ENCODE data around the gene IL22RA1. TPM values are rescaled to one million over a fixed set of nuclear protein-coding genes. Genes with fewer than 3 reads are reported as not detected.

IL22RA1 gene
- not detected for total RNA-seq

GRCh38 chr1:24142546-24143534 lies at the start of gene IL22RA1:
Gene IL22RA1, minus strand, starts transcription at chr1:24143140. Its CDS starts 58 bp downstream, at chr1:24143082.
- H3K4me1 Mint-ChIP-seq (ENCODE audit: low read depth) = no peaks in the 10 kb centered on the region
- H3K27me3 Mint-ChIP-seq = peaks cover 7% of the 10 kb centered on the region
- H3K4me3 Mint-ChIP-seq = no peak within 1 kb of the TSS
- intact Hi-C loops (cut with micrococcal nuclease) = no loop called here
- H3K9me3 Mint-ChIP-seq = no peaks in the 10 kb centered on the region
- no peaks in the 10 kb centered on the region for H3K36me3 Mint-ChIP-seq
- POLR2A ChIA-PET = no interaction called here
- no peak within 1 kb of the TSS for H3K27ac Mint-ChIP-seq
- DNase-seq = no peak
- CTCF ChIA-PET = interaction anchor here (1.1 to 3.6 kb wide), 2 partner anchors 8 to 57 kb away, joined by 3 to 16 read pairs; no protein-coding TSS in a partner anchor

GRCh38 chr1:24191860-24192259 lies 48.9 kb upstream of the IL22RA1 start:
- Mint-ChIP-seq H3K4me3 (no peak overlapping the region), H3K9me3 (peaks cover 5% of the 10 kb centered on the region), H3K4me1 (ENCODE audit: low read depth) (peaks cover 72% of the 10 kb centered on the region), H3K27me3 (peaks cover 2% of the 10 kb centered on the region), H3K27ac (peak overlapping the region; percentile 70), H3K36me3 (no peaks in the 10 kb centered on the region)
- peak; percentile 67 for DNase-seq
- ChIA-PET POLR2A (interaction anchor here (0.8 kb wide), 1 partner anchor 193 kb away, joined by 3 read pairs; no protein-coding TSS in a partner anchor), CTCF (interaction anchor here (0.6 to 9.2 kb wide), 6 partner anchors 8 to 323 kb away, joined by 3 to 100 read pairs (median 12); no protein-coding TSS in a partner anchor)
- intact Hi-C loops (cut with micrococcal nuclease) = loop anchor here (2.0 to 10.0 kb wide), 5 partner anchors 45 to 577 kb away; partner anchors contain the start of gene SRRM1

- H3K4me3 Mint-ChIP-seq = no peak overlapping the region
- H3K9me3 Mint-ChIP-seq = peaks cover 5% of the 10 kb centered on the region
- intact Hi-C loops (cut with micrococcal nuclease) = loop anchor here (5.0 to 10.0 kb wide), 4 partner anchors 46 to 576 kb away; partner anchors contain the start of gene SRRM1
- peaks cover 2% of the 10 kb centered on the region for H3K36me3 Mint-ChIP-seq
- peak overlapping the region; percentile 70 for H3K27ac Mint-ChIP-seq
- peaks cover 76% of the 10 kb centered on the region for H3K4me1 Mint-ChIP-seq (ENCODE audit: low read depth)
- H3K27me3 Mint-ChIP-seq = peaks cover 2% of the 10 kb centered on the region
- CTCF ChIA-PET = interaction anchor here (0.7 to 9.2 kb wide), 8 partner anchors 9 to 224 kb away, joined by 3 to 100 read pairs (median 10); partner anchors contain the start of gene NIPAL3
- POLR2A ChIA-PET = no interaction called here
- DNase-seq = no peak
Measured at GRCh38 chr1:24190983-24191461, 48.1 kb upstream of the IL22RA1 start.

GRCh38 chr1:24189528-24189927 lies 46.6 kb upstream of the IL22RA1 start:
- peaks cover 5% of the 10 kb centered on the region for H3K9me3 Mint-ChIP-seq
- no peak overlapping the region for H3K4me3 Mint-ChIP-seq
- intact Hi-C loops (cut with micrococcal nuclease) = loop anchor here (5.0 kb wide), 1 partner anchor 117 kb away; no protein-coding TSS in a partner anchor
- no peak overlapping the region for H3K27ac Mint-ChIP-seq
- ChIA-PET POLR2A (interaction anchor here (0.7 to 1.3 kb wide), 3 partner anchors 196 to 299 kb away, joined by 3 to 4 read pairs (median 3); no protein-coding TSS in a partner anchor), CTCF (interaction anchor here (1.1 to 9.2 kb wide), 7 partner anchors 10 to 226 kb away, joined by 3 to 100 read pairs (median 13); partner anchors contain the start of gene NIPAL3)
- peak; percentile 65 for DNase-seq
- H3K27me3 Mint-ChIP-seq = peaks cover 2% of the 10 kb centered on the region
- H3K36me3 Mint-ChIP-seq = peaks cover 2% of the 10 kb centered on the region
- peaks cover 63% of the 10 kb centered on the region for H3K4me1 Mint-ChIP-seq (ENCODE audit: low read depth)

- H3K27ac Mint-ChIP-seq = peak within 1 kb of the TSS; percentile 54
- H3K9me3 Mint-ChIP-seq = peaks cover 5% of the 10 kb centered on the region
- CTCF ChIA-PET = interaction anchor here (0.6 to 9.2 kb wide), 5 partner anchors 13 to 727 kb away, joined by 3 to 100 read pairs (median 29); no protein-coding TSS in a partner anchor
- peak within 1 kb of the TSS; percentile 80 for H3K4me3 Mint-ChIP-seq
- H3K36me3 Mint-ChIP-seq = peaks cover 2% of the 10 kb centered on the region
- H3K4me1 Mint-ChIP-seq (ENCODE audit: low read depth) = peaks cover 48% of the 10 kb centered on the region
- peak; percentile 91 for DNase-seq
- POLR2A ChIA-PET = interaction anchor here (0.9 to 1.8 kb wide), 3 partner anchors 37 to 354 kb away, joined by 3 to 6 read pairs (median 3); partner anchors contain the start of gene SRSF10
- intact Hi-C loops (cut with micrococcal nuclease) = loop anchor here (1.0 to 5.0 kb wide), 2 partner anchors 37 to 115 kb away; no protein-coding TSS in a partner anchor
- H3K27me3 Mint-ChIP-seq = peaks cover 2% of the 10 kb centered on the region
Measured at GRCh38 chr1:24186993-24187790, 44.3 kb upstream of the IL22RA1 start, which contains the start of gene IFNLR1. Gene IFNLR1, minus strand, starts transcription at chr1:24187289. Its CDS starts 41 bp downstream, at chr1:24187248.

- no peak overlapping the region for H3K27ac Mint-ChIP-seq
- H3K4me1 Mint-ChIP-seq (ENCODE audit: low read depth) = peaks cover 43% of the 10 kb centered on the region
- no peak for DNase-seq
- ChIA-PET POLR2A (interaction anchor here (1.8 kb wide), 1 partner anchor 36 kb away, joined by 6 read pairs; no protein-coding TSS in a partner anchor), CTCF (interaction anchor here (0.6 to 9.2 kb wide), 5 partner anchors 13 to 1265 kb away, joined by 3 to 100 read pairs (median 29); no protein-coding TSS in a partner anchor)
- peaks cover 2% of the 10 kb centered on the region for H3K27me3 Mint-ChIP-seq
- intact Hi-C loops (cut with micrococcal nuclease) = loop anchor here (5.0 kb wide), 1 partner anchor 114 kb away; no protein-coding TSS in a partner anchor
- H3K9me3 Mint-ChIP-seq = peaks cover 3% of the 10 kb centered on the region
- H3K4me3 Mint-ChIP-seq = peak overlapping the region; percentile 80
- H3K36me3 Mint-ChIP-seq = peaks cover 2% of the 10 kb centered on the region
Measured at GRCh38 chr1:24186711-24186992, 43.7 kb upstream of the IL22RA1 start.

GRCh38 chr1:24186031-24186710 lies 43.2 kb upstream of the IL22RA1 start:
- Mint-ChIP-seq H3K4me3 (peak overlapping the region; percentile 80), H3K36me3 (peaks cover 2% of the 10 kb centered on the region), H3K27me3 (peaks cover 2% of the 10 kb centered on the region), H3K4me1 (ENCODE audit: low read depth) (peaks cover 38% of the 10 kb centered on the region), H3K9me3 (no peaks in the 10 kb centered on the region), H3K27ac (peak overlapping the region; percentile 54)
- DNase-seq = no peak
- ChIA-PET POLR2A (interaction anchor here (1.8 kb wide), 1 partner anchor 36 kb away, joined by 6 read pairs; no protein-coding TSS in a partner anchor), CTCF (interaction anchor here (0.6 to 9.2 kb wide), 5 partner anchors 14 to 1265 kb away, joined by 3 to 100 read pairs (median 29); no protein-coding TSS in a partner anchor)
- intact Hi-C loops (cut with micrococcal nuclease) = loop anchor here (5.0 kb wide), 1 partner anchor 114 kb away; no protein-coding TSS in a partner anchor

- Mint-ChIP-seq H3K36me3 (peaks cover 2% of the 10 kb centered on the region), H3K4me3 (no peak overlapping the region), H3K4me1 (ENCODE audit: low read depth) (peaks cover 27% of the 10 kb centered on the region), H3K9me3 (no peaks in the 10 kb centered on the region), H3K27me3 (peaks cover 2% of the 10 kb centered on the region), H3K27ac (no peak overlapping the region)
- ChIA-PET POLR2A (interaction anchor here (0.7 kb wide), 1 partner anchor 230 kb away, joined by 3 read pairs; the partner anchor contains the start of gene NIPAL3), CTCF (interaction anchor here (0.6 to 9.2 kb wide), 4 partner anchors 15 to 233 kb away, joined by 3 to 100 read pairs (median 16); no protein-coding TSS in a partner anchor)
- DNase-seq = no peak
- intact Hi-C loops (cut with micrococcal nuclease) = loop anchor here (5.0 kb wide), 1 partner anchor 113 kb away; no protein-coding TSS in a partner anchor
Measured at GRCh38 chr1:24185076-24185475, 42.1 kb upstream of the IL22RA1 start.

GRCh38 chr1:24182061-24182460 lies 39.1 kb upstream of the IL22RA1 start:
- DNase-seq = no peak
- intact Hi-C loops (cut with micrococcal nuclease) = no loop called here
- Mint-ChIP-seq H3K4me1 (ENCODE audit: low read depth) (peaks cover 5% of the 10 kb centered on the region), H3K27me3 (no peaks in the 10 kb centered on the region), H3K9me3 (no peaks in the 10 kb centered on the region), H3K36me3 (peaks cover 2% of the 10 kb centered on the region), H3K4me3 (no peak overlapping the region), H3K27ac (no peak overlapping the region)
- ChIA-PET POLR2A (no interaction called here), CTCF (interaction anchor here (1.5 kb wide), 1 partner anchor 32 kb away, joined by 4 read pairs; no protein-coding TSS in a partner anchor)

GRCh38 chr1:24181619-24182018 lies 38.7 kb upstream of the IL22RA1 start:
- no peak overlapping the region for H3K27ac Mint-ChIP-seq
- CTCF ChIA-PET = interaction anchor here (1.2 kb wide), 1 partner anchor 210 kb away, joined by 3 read pairs; no protein-coding TSS in a partner anchor

More at GRCh38 chr1:24181619-24182018, 38.7 kb upstream of the IL22RA1 start:
- H3K4me3 Mint-ChIP-seq = no peak overlapping the region
- peaks cover 2% of the 10 kb centered on the region for H3K36me3 Mint-ChIP-seq
- H3K9me3 Mint-ChIP-seq = no peaks in the 10 kb centered on the region
- DNase-seq = no peak
- intact Hi-C loops (cut with micrococcal nuclease) = no loop called here
- H3K27me3 Mint-ChIP-seq = no peaks in the 10 kb centered on the region
- H3K4me1 Mint-ChIP-seq (ENCODE audit: low read depth) = peaks cover 5% of the 10 kb centered on the region
- POLR2A ChIA-PET = no interaction called here
